HG03442 (cell line): ENCODE measurements around the gene ABLIM1.

Experiments used
- ATAC-seq: cut with Tn5 transposase; IDR thresholded peaks from one replicate; pipeline ENCODE4 v1.9.1; 2021; ENCODE audit warnings: mild to moderate bottlenecking, moderate library complexity; ENCODE audit not compliant: unreplicated experiment

The ABLIM1 gene

DNA sequence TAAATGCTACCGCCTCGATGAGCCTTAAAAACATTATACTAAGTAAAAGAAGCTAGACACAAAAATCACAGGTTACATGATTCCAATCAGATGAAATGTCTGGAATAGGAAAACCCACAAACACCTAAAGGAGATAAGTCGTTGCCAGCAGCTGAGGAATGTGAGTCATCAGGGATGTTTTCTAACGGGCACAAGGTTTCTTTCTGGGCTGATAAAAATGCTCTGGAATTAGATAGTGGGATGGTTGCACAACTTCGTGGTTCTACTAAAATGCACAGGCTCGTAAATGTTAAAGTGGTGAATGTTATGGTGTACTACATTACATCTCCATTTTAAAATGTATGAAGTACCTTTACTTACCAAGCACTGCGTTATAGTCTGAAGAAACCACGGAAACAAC, 9.7 kb downstream of the ABLIM1 start:
- ATAC-seq: no peak

DNA sequence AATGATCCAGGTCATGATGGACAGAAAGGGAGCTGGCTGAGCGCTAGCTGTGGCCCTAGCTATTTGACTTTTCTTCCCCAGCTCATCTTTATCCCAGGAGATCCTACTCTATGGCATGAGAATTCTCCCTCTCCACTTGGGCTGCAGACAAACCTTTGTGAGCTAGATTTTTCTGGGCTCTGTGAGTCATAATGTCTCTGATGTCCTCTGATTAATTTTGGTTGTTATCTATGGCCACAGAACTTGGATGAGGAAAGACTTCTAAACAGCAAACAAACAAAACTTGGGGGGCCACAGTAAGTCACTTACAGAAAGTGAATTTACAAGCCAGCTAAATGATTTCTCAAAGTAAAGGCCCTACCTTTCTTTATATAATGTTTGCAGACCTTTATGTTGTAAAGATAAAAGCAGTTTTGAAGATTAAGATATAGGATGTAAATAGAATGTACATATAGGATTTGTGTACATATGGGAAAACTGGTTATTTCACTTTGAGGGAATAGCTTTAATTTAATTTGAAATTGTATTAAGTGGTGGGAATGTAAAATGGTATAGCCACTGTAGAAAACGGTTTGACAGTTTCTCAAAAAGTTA, 10.4 kb downstream of the ABLIM1 start:
- no peak for ATAC-seq

DNA sequence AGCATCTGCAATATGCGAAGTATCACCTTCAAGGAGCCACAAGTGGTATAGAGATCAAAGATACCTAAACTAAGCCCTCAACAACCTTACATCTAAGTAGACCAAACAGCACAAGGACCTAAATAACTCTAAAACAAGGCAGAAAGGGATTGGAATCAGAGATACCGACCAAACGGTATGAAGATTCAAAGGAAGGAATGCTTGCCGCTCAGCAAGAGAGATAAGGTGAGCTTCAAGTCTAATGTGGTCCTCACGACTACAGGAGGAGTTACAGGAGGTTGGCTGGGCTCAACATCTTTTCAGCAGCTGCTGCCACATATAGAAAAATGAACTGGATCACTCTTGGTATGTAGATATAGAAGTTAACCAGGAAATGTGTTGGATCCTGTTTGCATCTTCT, 11.6 kb downstream of the ABLIM1 start:
- no peak for ATAC-seq

DNA sequence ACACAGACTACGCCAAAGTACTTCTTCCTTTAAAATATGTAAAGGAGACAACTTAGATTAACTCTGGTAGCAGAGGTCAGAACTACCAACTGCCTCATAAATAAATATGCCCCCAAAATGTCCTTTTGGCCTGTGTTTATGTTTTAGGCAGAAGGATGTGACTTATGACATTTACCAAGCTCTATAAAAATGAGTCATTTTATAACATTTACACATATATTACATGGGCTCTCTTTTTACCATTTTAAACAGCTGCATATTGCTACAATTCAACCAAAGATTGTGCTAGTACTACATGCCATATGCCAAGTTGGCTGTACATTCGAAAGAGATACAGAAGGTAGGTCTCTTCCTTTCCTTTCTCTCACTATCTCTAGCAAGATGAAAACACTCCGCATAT, 12.4 kb downstream of the ABLIM1 start:
- no peak for ATAC-seq

DNA sequence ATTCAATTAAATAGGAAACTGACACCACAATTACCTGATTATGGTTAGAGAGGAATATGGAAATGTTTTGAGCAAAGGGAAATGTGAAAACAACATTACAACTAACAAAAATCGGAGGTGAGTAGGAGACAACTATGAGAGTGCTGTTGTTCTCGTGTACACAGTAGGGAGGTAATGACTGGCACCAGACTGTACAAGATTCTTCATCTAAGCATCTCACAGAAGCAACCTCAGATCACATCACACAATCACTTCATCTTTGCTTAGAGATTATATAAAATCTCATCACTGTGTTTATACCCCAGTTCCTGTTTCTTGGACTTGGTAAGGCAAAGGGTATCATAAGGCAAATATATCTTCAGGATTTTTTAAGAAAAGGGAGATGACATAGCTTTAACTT, 14.9 kb downstream of the ABLIM1 start:
- no peak for ATAC-seq

DNA sequence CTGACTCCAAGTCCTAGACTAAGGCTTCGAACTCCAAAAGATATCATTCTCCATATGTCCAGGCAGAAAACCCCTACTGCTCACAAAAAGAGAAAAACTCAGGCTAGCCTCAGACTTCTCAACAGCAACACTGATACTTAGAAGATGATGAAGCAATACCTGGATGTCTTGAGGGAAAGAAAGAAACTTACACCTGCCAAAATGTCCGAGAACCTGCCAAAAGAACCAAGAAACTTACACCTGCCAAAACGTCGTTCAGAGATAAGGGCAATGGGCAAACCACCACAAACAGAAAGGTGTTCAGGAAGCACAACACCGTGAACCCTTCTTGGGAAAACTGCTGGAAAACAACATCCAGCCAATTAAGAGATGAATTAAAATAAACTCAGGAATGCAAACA, 15.3 kb downstream of the ABLIM1 start:
- no peak for ATAC-seq

DNA sequence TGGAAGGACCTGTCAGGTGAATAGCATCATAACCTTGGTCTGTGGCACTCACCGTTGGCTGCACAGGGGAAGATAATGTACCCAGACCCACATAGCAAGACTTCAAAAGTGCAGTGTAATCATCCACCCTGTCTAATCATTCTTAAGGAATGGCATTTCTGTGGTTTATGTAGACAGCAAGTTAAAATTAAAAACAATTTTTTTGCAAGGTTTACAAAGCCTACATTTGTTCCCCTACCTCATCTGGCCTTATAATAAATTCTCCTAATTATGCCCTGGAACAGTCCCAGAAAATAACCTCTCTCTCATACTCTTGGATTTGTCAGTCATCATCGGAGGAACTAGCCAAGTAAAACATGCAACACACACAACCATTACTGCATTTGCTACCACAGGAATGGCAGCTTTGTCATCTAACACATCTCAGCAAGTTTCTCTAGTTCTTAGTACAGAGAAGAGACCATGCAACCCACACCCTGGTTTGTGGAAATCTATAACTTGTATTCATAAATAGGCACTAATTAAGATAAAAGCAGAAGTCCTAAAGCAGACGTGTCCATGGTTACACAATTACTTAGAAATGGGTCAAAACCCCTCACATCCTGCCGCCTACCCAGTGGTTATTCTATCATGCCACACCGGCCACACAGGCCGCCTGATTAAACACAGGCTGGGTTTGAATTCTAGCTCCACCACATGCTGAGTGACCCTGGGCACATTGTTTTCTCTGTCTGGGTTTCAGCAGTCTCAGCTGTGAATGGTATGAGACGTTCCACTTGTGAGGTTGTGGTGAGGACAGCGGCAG, 19.1 kb downstream of the ABLIM1 start:
- peak; percentile 73 for ATAC-seq

DNA sequence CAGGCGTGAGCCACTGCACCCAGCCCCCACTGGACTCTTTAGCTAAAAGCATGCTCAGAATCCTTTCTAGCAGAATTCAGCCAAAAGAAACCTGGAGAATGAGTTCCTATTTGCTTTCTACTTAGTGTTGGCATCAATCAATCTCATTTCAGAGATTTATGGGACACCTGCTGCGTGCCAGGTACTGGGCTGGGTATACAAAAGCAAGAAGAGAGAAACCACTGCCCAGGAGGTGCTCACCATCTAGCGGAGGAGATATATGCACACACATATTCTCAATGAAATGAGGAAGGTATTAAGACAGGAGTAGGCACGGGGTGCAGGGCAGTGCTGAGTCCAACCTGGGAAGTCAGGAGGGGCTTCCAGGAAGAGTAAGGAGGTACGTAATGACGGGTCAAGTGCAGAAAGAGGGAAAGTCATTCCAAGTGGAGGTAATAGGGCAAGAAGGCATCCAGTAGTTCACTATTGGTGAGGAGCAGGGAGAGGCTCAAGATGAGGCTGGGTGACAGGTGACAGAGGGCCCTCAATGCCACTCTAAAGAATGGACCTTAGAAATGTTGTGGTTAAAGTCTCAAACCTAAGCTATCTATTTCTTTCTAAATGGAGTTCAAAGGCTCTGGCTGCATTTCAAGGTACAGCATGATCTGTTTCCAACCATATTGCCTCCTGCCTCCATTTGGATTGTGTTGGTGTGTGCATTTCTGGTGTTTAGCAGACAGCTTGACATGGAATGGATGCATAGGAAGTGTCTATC, 22.1 kb downstream of the ABLIM1 start:
- ATAC-seq: no peak

DNA sequence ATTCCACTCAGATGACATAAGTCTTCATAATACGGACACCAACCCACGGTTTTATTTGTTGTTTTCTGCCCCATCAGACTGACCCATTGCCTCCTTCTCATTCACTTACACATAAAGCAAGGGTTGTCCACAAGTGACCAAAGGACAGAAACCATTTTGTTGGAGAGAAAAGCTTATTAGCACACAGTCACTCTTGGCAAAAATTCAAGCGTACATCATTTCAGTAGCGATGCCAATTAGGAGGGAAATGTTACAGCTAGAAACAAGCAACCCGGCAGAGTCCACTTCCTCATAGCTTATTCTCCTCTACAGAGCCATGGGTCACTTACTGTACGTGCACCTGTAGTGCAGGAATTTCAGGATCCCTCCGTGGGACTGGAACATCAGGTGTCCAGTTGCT, 23.0 kb downstream of the ABLIM1 start:
- no peak for ATAC-seq

DNA sequence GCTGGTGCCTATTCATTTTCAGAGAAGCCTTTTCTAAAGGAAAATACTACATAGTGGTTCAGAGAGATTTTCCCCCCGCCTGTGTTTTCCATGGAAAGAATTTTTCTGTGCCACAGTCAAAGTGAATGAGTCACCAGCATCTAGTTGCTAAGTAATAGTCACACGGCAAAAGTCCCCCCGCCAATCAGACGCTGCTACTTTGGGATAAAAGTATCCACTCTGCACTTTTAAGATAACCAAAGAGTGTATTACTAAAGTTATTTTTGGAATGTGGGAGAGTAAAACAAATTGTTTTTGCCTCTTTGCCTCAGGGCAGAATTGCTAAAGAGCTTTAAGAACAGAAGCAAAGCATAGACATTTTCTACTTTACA, 23.5 kb downstream of the ABLIM1 start:
- no peak for ATAC-seq

DNA sequence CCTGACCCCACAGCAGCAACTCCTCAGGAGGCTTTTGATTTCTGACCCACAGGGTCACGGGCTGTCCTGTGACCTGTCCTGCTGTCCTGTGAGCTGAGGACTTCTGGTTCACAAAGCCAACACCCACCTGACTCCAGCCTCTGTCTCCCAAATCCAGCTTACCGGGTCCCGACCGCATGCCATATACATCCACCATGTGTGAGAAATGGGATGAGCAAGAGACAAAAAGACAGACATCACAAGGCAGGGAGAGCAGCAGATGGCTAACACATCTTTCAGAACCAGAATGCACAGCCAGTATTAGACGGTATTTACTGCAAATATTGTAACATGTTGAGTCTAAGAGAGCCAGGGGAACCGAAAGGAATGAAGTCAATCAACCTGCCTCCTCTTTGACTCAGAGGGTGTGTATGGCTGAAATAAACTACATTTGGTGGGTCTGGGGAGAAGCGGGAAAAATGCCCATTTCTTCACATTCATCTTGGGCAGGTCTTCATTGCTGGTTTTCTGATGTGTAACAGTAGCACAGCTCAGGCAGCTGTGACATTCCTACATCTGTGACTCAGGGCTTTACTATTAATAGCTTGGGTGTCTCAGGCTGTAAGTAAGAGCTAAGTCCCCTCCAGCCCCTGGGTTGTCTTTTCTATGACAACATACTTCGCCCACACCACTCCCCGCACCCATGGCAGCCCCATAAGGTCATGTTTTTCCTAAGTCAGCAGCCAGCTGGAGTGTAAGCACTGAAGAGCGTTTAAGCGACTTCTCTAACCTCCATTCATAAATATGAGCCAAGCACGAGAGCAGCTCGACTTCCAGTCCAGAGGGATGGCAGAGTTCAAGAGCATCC, 25.0 kb downstream of the ABLIM1 start:
- no peak for ATAC-seq

DNA sequence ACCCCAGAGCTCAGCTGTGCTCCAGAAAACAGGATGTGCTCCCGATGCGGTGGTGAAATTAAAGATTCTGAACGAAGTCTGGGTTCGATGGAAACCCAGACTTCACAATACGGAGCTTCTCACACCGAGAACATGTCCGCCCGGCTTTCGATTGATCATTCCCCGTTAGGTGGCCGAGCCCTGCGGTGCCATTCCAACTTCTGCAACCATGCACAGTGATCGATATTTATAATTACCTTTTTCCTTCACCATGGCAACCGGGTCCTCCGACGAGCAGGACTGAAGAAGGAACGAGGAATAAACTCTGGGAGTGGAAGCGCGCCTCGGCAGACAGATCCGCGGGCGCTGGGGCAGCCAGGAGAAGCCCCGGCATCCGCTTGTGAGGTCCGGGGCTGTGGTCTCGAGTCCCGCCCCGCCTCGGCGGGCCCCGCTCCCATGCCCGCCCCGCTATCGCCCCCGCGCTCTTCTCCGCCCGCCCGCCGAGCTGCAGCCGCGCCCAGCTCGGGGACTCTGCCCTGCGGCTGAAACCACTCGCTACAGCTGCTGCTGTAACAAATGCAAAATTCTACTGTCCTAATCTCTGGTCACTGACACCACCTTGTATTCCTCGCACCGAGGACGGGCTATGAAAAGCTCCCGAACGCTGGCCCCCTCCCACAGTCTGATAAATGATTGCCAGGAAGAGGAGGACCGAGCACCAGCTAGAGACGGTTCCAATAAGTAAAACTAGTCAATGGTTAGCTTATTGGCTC, 26.2 kb downstream of the ABLIM1 start:
- peak; percentile 65 for ATAC-seq

DNA sequence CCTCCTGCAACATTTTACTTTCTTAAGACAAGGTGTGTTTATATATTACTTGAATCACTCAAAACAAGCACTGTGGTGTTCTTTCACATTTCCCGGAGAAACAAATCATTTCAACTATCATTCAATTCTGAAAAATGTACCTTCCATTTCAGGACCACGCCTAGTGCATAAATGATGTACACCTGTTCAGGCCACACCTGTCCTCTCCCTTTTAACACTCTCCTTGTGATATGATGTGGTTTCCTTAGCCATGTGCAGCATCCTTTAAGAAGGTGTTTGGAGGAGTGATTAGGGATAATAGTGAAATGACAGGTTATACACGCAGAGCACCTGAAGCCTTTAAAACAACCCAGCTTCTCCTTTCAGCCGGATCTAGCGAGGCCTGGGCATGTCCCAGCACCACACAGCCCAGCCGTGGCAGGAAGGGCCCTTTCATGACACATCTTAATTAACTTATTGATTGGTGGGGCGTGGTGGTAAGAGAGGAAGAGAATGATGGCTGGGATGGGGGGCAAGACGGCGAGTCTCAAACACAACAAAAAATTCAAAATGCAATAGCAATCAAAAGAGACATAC, 26.9 kb downstream of the ABLIM1 start:
- ATAC-seq: no peak

DNA sequence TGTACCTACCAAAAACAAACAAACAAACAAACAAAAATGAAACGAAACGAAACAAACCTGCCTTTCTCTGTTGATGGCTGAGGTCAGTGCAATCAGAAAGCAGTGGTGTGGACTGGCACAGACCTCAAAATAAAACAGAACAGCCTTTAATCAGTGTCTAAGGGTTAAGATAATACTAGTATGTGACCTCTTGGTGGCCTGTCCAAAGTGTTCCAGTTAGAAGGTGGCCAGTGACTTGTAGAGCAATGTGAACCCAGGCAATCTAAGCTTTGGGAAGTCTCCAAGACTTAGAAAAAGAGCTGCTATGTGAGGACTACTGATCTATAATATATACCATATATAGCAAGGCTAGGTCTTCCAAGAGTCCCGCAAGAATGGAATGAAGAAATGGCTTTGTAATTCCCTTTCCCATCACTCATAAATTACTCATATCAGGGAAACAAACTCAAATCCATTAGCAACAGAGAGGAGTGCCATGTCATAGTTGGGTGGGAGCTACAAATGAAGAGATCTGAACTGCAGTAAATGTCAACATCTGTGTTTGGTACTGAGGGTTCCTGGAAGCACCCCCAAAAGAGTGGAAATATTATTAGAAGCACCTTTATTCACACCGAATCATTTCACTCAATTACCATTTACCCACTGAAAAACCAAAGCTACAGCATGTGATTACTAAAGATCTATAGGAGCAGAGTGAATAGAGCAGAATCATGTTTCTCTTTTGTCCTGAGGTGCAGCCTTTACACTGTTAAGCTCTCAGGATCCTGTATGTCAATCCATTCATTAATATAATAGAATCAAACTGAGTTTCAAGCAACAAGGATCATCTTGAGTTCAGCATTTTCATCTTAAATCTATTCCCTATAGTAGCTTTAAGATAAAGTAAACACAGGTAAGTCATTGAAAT, 28.0 kb downstream of the ABLIM1 start:
- ATAC-seq: no peak

DNA sequence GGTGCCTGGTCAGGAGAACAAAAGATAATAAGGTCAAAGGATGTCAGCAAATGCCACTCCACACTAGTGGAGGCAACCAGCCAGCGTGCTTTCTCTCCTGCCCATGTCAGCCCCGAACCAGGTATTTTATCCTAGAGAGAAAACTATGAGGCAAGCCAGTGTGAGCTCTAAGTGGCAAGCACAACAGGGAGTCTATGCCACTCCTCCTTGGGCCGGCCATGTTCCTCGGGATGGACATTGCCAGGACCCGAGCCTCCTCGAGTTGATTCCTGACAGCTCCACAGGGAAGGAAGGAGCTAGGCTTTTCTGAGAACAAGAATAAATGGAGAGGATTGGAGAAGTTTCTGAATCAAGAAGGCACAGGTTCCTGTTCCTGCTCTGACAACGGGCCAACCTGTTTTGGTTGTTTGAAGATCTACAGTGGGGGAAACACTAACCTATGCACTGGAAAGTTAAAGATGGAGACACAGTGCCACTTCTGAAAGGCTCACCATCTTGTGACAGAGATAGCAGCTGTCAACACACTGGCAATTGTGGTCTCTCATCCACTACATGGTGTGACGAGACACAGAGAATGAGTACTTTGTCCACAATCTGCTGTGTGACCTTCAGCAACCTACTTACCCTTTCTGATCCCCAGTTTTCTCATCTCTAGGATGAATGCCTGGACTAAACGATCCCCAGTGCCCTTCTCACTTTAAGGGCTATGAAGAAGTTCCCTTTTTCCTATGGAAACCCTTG, 28.8 kb downstream of the ABLIM1 start:
- ATAC-seq: no peak

DNA sequence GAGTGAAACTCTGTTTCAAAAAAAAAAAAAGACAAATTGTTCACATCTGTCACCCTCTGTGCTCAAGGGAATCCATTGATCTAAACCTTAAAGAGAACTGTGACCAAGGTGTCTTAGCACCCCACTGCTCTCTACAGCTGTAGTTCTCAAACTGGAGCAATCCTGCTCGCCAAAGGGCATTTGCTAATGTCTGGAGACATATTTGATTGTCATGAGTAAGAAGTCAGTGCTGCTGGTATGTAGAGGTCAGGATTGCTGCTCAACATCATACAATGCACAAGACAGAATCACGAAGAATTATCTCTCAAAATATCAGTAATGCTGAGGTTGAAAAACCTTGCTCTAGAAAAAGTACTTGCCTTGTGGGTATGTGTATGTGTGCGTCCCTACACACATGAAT, 30.0 kb downstream of the ABLIM1 start:
- no peak for ATAC-seq

DNA sequence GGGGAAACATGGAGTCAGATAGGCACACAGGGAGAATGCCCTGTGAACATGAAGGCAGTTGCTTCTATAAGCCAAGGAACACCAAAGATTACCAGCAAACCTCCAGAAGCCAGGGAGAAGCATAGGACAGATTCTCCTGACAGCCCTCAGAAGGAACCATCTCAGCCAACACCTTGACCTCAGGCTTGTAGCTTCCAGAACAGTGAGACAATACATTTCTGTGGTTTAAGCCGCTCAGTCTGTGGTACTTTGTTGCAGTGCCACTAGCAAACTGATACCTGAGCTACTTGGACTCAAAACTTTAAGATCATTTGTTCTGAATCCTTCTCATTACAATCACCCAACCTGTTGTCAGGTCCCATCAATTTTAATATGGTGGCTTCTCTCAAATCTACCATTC, 31.2 kb downstream of the ABLIM1 start:
- ATAC-seq: no peak

DNA sequence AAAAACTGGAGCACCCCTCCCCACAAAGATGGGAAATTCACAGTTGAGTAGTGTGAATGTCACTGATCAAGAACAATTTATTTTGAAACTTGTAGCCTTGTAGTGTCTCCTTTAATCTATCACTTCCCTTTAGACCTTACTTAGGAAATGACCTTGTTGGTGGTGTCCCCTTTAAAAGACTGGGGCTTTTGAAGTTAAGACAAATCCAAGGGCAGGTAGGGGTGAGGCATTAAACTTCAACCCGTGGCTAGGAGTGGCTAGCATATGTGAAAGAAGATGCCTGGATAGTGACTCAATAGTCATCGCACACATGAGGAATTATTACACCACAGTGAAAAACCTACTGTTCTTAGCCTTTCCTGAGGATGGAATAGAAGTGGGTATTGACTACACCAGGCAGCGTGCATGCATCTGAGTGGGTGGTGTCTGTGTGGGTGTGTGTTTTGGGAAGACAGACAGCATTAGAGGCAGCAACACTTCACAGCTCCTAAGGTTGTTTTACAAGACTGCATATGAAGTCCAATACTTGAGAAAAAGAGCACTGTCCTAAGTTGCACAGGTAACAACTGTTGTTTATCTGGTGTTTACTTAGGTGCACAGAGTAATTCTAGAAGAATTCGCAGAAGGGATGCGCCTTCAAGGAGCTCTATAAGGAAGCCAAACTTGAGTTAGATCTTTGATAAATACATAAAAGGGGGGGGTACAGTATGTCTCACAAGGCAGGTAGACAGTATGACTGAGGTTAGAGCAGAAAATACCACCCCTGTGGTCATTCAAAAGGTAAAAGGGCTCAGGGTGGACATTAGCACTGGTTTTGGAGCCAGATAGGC, 32.9 kb downstream of the ABLIM1 start:
- ATAC-seq: no peak
